Esophagus muscularis mucosa (tissue), 4 donors: ENCODE data around the gene MAPK12.

Source experiments
- CTCF ChIP-seq, 3 experiments: fragments of 200-600 bp in 2 of 3; fragments of 450-650 bp in 1 of 3; sonication (generic) in 2 of 3; IDR thresholded peaks; one replicate each; pipeline ENCODE4 v1.5.1; 2017 to 2019; ENCODE audit warnings: antibody characterized with exemption in 3 of 3, mild to moderate bottlenecking in 2 of 3, moderate library complexity in 1 of 3
- EP300 ChIP-seq: sonication (generic); formaldehyde crosslinking; IDR thresholded peaks from one replicate; pipeline ENCODE4 v1.6.1; 2017; ENCODE audit warnings: antibody characterized with exemption
- POLR2AphosphoS5 ChIP-seq, 2 donors: sonication (generic); formaldehyde crosslinking; IDR thresholded peaks; one replicate each; pipeline ENCODE4 v1.6.1; 2017; ENCODE audit warnings: antibody characterized with exemption in 2 of 2

GRCh38 chr22:50246242-50247175 is 15.0 kb downstream of the MAPK12 start:
- TF ChIP-seq CTCF (IDR thresholded peaks at IDR 0.05) (no peak), POLR2AphosphoS5 (IDR thresholded peaks at IDR 0.05) (no peak), EP300 (no peak)
